DMS79 treated with DMSO at 0.1 percent for 48 hours (cell line): Measurements from ENCODE around the gene MCM6.
A peak's percentile ranks its signal among the peaks of the same experiment; 100 is the strongest.
"Not testable (repeated sequence)": the region's sequence is repeated elsewhere in the genome, so short reads cannot be mapped to it uniquely, and the experiment has no call there.

ENCODE experiments used
- DNase-seq: peaks from one replicate; lab custom pipeline; 2025; lab: John Stamatoyannopoulos, UW

Gene MCM6

DNA sequence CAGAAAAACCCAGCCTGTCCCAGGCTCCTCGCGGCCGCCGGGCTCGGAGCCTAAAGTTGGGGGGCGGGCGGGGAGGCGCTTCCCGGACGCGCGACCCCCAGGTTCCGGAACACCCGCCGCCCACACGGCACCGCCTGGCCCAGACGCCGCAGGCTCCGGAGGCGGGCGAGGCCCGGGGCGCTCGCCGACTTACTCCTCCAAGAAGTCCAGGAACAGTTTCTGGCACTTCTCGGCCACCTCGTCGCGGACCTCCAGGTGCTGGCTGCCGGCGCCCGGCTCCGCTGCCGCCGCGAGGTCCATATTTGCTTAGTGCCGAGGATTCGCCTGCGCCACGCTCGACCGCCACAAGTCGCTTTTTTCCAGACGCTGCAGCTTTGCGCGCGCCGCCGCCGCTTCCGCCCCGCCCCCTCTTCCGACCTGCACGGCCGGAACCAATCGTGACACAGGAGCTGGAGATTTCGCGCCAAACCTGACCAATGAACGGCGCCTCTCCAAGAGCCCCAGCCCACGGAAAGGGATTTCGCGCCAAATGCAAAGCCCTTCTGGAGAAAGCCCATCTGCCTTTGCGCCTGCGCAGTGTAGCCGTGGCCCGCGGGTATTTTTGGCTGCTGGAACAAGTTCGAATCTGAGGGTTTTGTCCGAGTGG is at the start of gene MCM6:
Gene MCM6, minus strand, starts transcription at position 378 of the 646 bp plus-strand sequence. Its CDS starts 78 bp downstream, at position 300.
- DNase-seq, result peak; percentile 98

- no peak for DNase-seq
These were observed 49.3 kb upstream of the MCM6 start for GRCh38 chr2:135925571-135925970.

- DNase-seq, result peak; percentile 62
These were observed 40.0 kb upstream of the MCM6 start for GRCh38 chr2:135916207-135916606.

- no peak for DNase-seq
These were observed 38.2 kb upstream of the MCM6 start for GRCh38 chr2:135914485-135914884.

GRCh38 chr2:135913727-135914365 is 37.6 kb upstream of the MCM6 start:
- peak; percentile 72 for DNase-seq

- no peak for DNase-seq
These were observed 33.7 kb upstream of the MCM6 start for GRCh38 chr2:135909976-135910375.

GRCh38 chr2:135905679-135906078 is 29.4 kb upstream of the MCM6 start:
- no peak for DNase-seq

- no peak for DNase-seq
These were observed 28.2 kb upstream of the MCM6 start for GRCh38 chr2:135904341-135904989.

GRCh38 chr2:135903650-135904049 is 27.4 kb upstream of the MCM6 start:
- no peak for DNase-seq

GRCh38 chr2:135899567-135899966 is 23.3 kb upstream of the MCM6 start:
- DNase-seq, result no peak

DNA sequence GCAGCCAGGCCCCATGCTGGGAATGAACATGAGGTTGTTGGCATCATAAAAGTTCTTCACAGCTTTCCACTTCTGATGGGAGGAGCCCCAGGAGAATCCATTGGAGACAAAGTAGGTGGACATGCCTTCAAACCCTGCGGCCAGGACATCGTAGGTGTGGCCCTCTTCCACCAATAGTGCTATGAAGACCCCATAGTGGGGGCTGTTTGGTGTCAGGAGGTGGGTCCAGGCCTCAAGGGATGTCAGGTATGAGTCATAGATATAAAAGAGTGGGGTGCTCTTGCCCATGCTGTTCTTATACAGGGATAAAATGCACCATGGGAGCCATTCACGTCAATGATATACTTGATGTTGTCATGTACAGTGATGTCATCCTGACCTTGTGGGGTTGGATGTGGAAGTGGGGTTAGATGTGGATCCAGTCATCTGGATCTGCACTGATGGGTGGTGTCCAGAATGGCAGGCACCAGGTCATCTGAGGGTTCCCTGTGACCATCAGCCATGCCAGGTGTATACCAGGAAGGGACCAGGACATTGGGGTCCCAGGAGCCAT is 22.1 kb upstream of the MCM6 start:
- no peak for DNase-seq

DNA sequence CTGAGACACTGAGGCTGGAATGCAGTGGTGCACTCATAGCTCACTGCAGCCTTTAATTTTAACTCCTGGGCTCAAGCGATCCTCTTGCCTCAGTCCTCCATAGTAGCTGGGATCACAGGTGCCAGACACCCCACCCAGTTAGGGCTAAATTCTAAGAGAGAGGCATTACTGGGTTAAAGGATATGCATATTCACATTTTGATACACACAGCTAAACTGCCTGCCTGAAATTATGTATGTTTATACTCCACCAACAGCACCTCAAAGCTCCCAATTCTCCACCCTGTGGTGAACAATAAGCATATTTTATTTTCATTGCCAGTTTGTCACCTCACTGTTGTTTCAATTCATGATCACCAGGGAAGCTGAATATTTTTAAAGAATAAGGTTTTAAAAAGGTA is 18.7 kb upstream of the MCM6 start:
- no peak for DNase-seq

DNA sequence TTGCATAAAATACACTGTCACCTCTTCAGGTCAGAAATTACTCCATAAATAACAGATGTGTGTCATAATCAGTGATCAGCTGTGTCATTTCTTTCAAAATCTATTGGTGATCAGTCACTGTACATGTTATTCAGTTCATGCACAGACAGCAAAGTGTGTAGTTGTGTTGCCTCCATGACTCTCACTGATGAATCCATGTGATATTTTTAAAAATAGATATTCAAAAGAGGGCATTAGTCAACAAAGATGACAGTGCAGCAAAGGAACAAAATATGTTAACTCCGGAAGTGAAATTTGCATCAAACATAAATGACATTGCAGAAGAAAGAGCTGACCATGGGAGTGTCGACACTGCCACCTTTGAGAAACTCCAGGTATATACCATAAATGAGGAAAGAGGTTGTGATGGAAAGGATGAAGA is 17.1 kb upstream of the MCM6 start:
- DNase-seq, result no peak

DNA sequence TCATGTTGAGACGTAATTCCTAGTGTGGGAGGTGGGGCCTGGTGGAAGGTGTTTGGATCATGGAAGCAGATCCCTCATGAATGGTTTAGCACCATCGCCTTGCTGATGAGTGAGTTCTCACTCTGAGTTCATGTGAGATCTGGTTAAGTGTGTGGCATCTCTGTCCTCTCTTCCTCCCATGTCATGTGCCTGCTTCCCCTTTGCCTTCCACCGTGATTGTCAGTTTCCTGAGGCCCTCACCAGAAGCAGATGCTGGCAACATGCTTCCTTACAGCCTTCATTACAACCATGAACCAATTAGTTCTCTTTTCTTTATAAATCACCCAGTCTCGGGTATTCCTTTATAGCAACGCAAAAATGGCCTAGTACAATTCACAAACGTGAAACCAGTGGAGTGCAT is 14.6 kb upstream of the MCM6 start:
- DNase-seq, result no peak

DNA sequence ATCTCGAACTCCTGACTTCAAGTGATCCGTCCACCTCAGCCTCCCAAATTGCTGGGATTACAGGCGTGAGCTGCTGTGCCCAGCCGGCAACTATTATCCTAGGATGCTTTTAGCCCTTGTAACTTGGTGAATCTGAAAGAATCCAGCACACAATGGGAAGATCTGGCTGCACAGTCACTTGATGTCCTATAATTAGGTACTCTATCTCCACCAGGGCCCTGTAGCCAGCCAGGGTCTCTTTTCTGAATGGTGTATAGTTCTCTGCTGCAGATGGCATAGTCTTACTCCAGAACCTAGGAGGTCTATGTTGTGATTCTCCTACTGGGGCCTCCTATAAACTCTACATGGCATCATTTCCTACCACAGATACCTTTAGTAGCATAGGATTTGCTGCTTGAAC is 13.9 kb upstream of the MCM6 start:
- no peak for DNase-seq

- DNase-seq, result not testable (repeated sequence)
These were observed 12.3 kb upstream of the MCM6 start for GRCh38 chr2:135888587-135888986.

- DNase-seq, result no peak
These were observed 9.5 kb upstream of the MCM6 start for GRCh38 chr2:135885709-135886108.

GRCh38 chr2:135882415-135882814 is 6.2 kb upstream of the MCM6 start:
- DNase-seq, result no peak

DNA sequence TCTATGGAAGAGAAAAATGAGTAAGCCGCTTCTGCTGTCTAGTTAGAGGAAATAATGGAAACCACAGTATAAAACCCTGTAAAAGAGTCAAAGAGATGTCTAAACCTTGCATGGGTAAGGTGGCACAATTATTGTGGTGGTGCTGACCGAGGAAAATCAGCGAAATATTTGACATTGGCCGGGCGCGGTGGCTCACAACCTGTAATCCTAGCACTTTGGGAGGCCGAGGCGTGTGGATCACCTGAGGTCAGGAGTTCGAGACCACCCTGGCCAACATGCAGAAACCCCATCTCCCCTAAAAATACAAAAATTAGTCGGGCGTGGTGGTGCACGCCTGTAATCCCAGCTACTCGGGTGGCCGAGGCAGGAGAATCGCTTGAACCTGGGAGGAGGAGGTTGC is 527 bp upstream of the MCM6 start:
- DNase-seq, result not testable (repeated sequence)

DNA sequence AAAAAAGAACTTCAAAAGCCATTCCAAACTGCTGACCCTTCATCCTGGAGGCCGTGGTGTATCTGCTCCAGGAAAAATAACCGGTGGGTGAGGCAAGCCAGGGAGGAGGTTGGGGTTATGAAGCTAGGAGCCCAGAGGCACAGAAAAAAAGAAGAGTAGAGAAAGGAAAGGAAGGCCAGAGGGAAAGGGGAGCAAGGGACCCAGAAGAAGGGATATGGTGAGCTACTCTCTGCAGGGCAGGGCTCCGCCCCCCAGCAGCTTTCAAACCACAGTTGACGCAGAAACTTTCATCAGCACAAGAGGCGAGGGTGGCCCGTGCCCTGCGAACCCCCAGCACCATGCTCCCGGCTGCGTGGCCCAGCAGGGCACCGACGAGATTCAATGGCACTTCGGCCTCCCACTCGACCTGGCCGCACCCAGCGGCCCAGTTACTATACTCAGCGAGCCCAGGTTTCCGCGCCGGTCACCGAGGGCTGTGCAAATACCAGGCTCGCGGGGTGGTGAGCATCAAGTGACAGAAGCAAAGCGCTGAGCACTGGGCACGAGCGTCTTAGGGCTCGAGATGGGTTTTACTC is 665 bp downstream of the MCM6 start:
- DNase-seq, result peak; percentile 47

DNA sequence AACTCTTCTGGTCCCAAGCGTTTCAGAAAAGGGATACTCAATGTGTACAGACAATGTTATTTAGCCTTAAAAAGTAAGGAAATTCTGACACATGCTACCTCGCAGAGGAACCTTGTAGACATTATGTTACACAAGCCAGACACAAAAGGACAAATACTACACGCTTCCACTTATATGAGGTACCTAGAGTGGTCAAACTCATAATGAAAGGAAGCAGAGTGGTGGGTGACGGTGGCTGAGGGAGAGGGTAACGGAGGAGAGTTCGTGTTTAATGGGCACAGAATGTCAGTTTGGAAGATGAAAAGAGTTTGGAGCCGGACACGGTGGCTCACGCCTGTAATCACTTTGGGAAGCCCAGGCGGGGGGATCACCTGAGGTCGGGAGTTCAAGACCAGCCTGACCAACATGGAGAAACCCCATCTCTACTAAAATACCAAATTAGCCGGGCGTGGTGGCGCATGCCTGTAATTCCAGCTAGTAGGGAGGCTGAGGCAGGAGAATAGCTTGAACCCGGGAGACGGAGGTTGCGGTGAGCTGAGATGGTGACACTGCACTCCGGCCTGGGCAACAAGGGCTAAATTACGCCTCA is 1.4 kb downstream of the MCM6 start:
- DNase-seq, result no peak

DNA sequence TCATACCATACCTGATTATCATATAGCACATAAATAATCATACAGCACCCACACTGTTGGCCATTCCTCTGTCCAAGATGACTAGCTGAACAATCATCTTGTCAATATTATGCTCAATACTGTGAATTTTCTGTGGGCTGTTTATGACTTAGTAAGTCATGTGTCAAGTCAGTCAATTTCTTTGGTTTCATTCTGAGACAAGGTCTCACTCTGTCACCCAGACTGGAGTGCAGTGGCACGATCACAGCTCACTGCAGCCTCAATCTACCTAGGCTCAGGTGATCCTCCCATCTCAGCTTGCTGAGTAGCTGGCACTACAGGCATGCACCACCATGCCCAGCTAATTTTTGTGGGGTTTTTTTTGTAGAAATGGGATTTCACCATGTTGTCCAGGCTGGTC is 5.7 kb downstream of the MCM6 start:
- no peak for DNase-seq
